Measurements from ENCODE around the gene DERL2. TPM values are rescaled to one million over a fixed set of nuclear protein-coding genes. Genes with fewer than 3 reads are reported as not detected.

DERL2 gene
- total RNA-seq, 1 donor from 2014 or later = 32.5 TPM

- intact Hi-C loops (cut with micrococcal nuclease) = no loop called here
- no peak overlapping the region for H3K4me3 ChIP-seq
- H3K27ac ChIP-seq (replicated peaks) = no peak overlapping the region
- H3K9me3 ChIP-seq (replicated peaks) = no peaks in the 10 kb centered on the region
- no peak for TF ChIP-seq CTCF (IDR thresholded peaks at IDR 0.05; ENCODE audit: borderline replicate concordance)
- no peak for DNase-seq
- no peaks in the 10 kb centered on the region for H3K27me3 ChIP-seq (ENCODE audit: low read depth)
- no peaks in the 10 kb centered on the region for H3K4me1 ChIP-seq
- H3K36me3 ChIP-seq = peaks cover 16% of the 10 kb centered on the region
These were observed 23.5 kb upstream of the DERL2 start for GRCh38 chr17:5509482-5509881.

GRCh38 chr17:5508810-5509209 is 22.8 kb upstream of the DERL2 start:
- intact Hi-C loops (cut with micrococcal nuclease) = no loop called here
- H3K27me3 ChIP-seq (ENCODE audit: low read depth) = no peaks in the 10 kb centered on the region
- H3K36me3 ChIP-seq = peaks cover 10% of the 10 kb centered on the region
- H3K4me1 ChIP-seq = no peaks in the 10 kb centered on the region
- TF ChIP-seq CTCF (IDR thresholded peaks at IDR 0.05; ENCODE audit: borderline replicate concordance) = no peak
- DNase-seq = no peak
- no peak overlapping the region for H3K27ac ChIP-seq (replicated peaks)
- no peak overlapping the region for H3K4me3 ChIP-seq
- H3K9me3 ChIP-seq (replicated peaks) = no peaks in the 10 kb centered on the region

GRCh38 chr17:5506307-5506706 is 20.3 kb upstream of the DERL2 start:
- H3K9me3 ChIP-seq (replicated peaks) = no peaks in the 10 kb centered on the region
- DNase-seq = no peak
- intact Hi-C loops (cut with micrococcal nuclease) = no loop called here
- H3K27ac ChIP-seq (replicated peaks) = no peak overlapping the region
- no peak overlapping the region for H3K4me3 ChIP-seq
- H3K36me3 ChIP-seq = peaks cover 7% of the 10 kb centered on the region
- no peaks in the 10 kb centered on the region for H3K4me1 ChIP-seq
- H3K27me3 ChIP-seq (ENCODE audit: low read depth) = peaks cover 8% of the 10 kb centered on the region
- no peak for TF ChIP-seq CTCF (IDR thresholded peaks at IDR 0.05; ENCODE audit: borderline replicate concordance)

GRCh38 chr17:5502552-5502951 is 16.6 kb upstream of the DERL2 start:
- Histone ChIP-seq H3K27me3 (ENCODE audit: low read depth) (peaks cover 38% of the 10 kb centered on the region), H3K27ac (replicated peaks) (no peak overlapping the region), H3K4me3 (no peak overlapping the region), H3K4me1 (peaks cover 17% of the 10 kb centered on the region), H3K36me3 (peaks cover 7% of the 10 kb centered on the region), H3K9me3 (replicated peaks) (no peaks in the 10 kb centered on the region)
- intact Hi-C loops (cut with micrococcal nuclease) = no loop called here
- TF ChIP-seq CTCF (IDR thresholded peaks at IDR 0.05; ENCODE audit: borderline replicate concordance) = no peak
- DNase-seq = no peak

GRCh38 chr17:5501685-5502084 is 15.7 kb upstream of the DERL2 start:
- Histone ChIP-seq H3K4me1 (peaks cover 17% of the 10 kb centered on the region), H3K9me3 (replicated peaks) (no peaks in the 10 kb centered on the region), H3K4me3 (no peak overlapping the region), H3K27me3 (ENCODE audit: low read depth) (peaks cover 38% of the 10 kb centered on the region), H3K36me3 (peaks cover 7% of the 10 kb centered on the region), H3K27ac (replicated peaks) (no peak overlapping the region)
- TF ChIP-seq CTCF (IDR thresholded peaks at IDR 0.05; ENCODE audit: borderline replicate concordance) = no peak
- intact Hi-C loops (cut with micrococcal nuclease) = no loop called here
- DNase-seq = no peak

Measured in left ventricle myocardium inferior (tissue), 1 donor.